ENCODE data around the gene PDIA2.

DNA sequence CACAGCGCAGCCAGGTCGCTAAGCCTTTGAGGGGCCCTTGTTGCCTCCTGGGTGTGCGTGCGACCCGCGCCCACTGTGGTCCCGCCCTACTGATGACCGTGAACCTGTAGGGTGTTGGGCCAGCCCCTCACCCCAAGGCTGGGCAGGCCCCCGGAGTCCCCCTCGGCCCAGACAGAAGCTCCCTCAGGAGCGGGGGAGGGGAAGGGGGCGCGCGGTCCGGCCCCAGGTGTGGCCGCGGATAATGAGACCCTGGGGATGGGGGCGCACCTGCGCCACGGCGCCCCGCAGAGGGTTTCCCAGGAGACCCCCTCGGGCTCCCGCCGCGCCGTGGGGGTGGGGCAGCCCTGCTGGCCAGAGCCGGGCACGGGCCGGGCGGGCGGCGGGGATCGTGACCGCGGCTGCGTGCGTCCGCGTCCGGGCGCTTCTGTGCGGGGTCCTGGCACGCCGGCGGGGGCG, 2.9 kb upstream of the PDIA2 start:
- TF ChIP-seq POLR2AphosphoS5 (IDR thresholded peaks at IDR 0.05; ENCODE audit: low read depth, low read length) (no peak), TAF1 (IDR thresholded peaks at IDR 0.05; ENCODE audit: borderline replicate concordance, low read depth, low read length) (no peak)
